T-helper 2 cell treated with Interferon-gamma antibody and Interleukin-4, amounts not matched to agents 5 μg/mL and 100 μg/mL, for 36 hours (primary cell): ENCODE measurements around the gene NFIC.

Source experiments
- DNase-seq: peaks from one replicate; pipeline ENCODE4 v3.0.0; 2021; ENCODE audit warnings: low spot score
- H3K27ac Mint-ChIP-seq: one replicate; pipeline ENCODE4 v1.8.0; 2021; ENCODE audit warnings: mild to moderate bottlenecking, mixed read lengths
- H3K27me3 Mint-ChIP-seq: one replicate; pipeline ENCODE4 v1.8.0; 2021; ENCODE audit warnings: low read depth, mixed read lengths
- H3K36me3 Mint-ChIP-seq: one replicate; pipeline ENCODE4 v1.8.0; 2021; ENCODE audit warnings: low read depth, mixed read lengths
- H3K4me1 Mint-ChIP-seq: one replicate; pipeline ENCODE4 v1.8.0; 2021; ENCODE audit warnings: low read depth, mixed read lengths
- H3K4me3 Mint-ChIP-seq: one replicate; pipeline ENCODE4 v1.8.0; 2022; ENCODE audit warnings: mild to moderate bottlenecking, moderate library complexity, mixed read lengths
- H3K9me3 Mint-ChIP-seq: one replicate; pipeline ENCODE4 v1.8.0; 2021; ENCODE audit warnings: mixed read lengths

The NFIC gene

GRCh38 chr19:3454656-3455392, 88.4 kb downstream of the NFIC start:
- Mint-ChIP-seq H3K4me3 (no peak overlapping the region), H3K9me3 (no peaks in the 10 kb centered on the region), H3K4me1 (no peaks in the 10 kb centered on the region), H3K27me3 (no peaks in the 10 kb centered on the region), H3K27ac (no peak overlapping the region), H3K36me3 (no peaks in the 10 kb centered on the region)
- no peak for DNase-seq

DNA sequence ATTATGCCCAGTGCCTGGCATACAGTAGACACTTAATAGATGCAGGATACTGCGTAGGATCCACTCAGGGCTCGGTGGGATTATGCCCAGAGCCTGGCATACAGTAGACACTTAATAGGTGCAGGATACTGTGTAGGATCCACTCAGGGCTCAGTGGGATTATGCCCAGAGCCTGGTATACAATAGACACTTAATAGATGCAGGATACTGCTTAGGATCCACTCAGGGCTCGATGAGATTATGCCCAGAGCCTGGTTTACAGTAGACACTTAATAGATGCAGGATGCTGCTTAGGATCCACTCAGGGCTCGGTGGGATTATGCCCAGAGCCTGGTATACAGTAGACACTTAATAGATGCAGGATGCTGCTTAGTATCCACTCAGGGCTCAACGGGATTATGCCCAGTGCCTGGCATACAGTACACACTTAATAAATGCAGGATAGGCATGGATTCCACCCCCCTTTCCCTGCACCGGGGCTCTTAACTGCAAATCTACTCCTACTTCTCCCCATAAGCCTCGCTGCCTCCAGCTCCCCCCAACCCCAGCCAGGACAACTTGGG, 89.1 kb downstream of the NFIC start:
- H3K4me3 Mint-ChIP-seq: no peak overlapping the region
- no peaks in the 10 kb centered on the region for H3K4me1 Mint-ChIP-seq
- DNase-seq: no peak
- no peaks in the 10 kb centered on the region for H3K9me3 Mint-ChIP-seq
- H3K36me3 Mint-ChIP-seq: no peaks in the 10 kb centered on the region
- no peak overlapping the region for H3K27ac Mint-ChIP-seq
- H3K27me3 Mint-ChIP-seq: no peaks in the 10 kb centered on the region

- H3K36me3 Mint-ChIP-seq: no peaks in the 10 kb centered on the region
Measured at GRCh38 chr19:3455960-3456601, 89.7 kb downstream of the NFIC start.

DNA sequence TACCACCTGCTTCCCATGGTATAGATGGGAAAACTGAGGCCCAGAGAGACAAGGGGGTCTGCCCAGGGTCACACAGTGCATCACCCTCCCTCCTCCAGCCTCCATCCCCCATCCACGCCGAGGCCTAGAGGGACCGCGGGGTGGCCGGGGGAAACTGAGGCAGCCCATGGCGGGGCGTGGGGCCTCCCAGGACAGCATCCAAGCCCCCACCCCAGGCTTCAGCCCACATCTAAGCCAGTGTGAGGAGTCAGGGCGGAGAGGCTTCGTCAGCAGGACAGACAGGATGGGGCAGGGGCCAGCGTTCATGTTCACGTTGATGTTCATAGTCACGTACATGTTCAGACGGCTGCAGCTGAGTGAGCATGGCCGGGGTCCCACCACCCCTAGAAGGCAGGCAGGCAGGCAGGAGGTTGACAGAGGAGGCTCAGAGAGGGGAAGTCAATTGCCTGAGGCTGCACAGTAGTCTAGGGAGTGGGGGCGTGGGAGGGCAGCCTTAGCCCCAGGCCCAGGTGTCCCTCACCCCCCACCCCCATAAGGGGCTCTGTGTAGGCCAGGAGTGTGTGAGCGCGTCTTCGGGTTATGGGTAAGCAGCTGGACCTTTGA, 90.6 kb downstream of the NFIC start:
- no peak for DNase-seq
- Mint-ChIP-seq H3K27ac (no peak overlapping the region), H3K4me3 (no peak overlapping the region), H3K36me3 (no peaks in the 10 kb centered on the region), H3K27me3 (no peaks in the 10 kb centered on the region), H3K4me1 (no peaks in the 10 kb centered on the region), H3K9me3 (no peaks in the 10 kb centered on the region)

More at GRCh38 chr19:3455960-3456601, 89.7 kb downstream of the NFIC start:
- Mint-ChIP-seq H3K27ac (no peak overlapping the region), H3K27me3 (no peaks in the 10 kb centered on the region), H3K4me1 (no peaks in the 10 kb centered on the region), H3K4me3 (no peak overlapping the region), H3K9me3 (no peaks in the 10 kb centered on the region)
- no peak for DNase-seq

DNA sequence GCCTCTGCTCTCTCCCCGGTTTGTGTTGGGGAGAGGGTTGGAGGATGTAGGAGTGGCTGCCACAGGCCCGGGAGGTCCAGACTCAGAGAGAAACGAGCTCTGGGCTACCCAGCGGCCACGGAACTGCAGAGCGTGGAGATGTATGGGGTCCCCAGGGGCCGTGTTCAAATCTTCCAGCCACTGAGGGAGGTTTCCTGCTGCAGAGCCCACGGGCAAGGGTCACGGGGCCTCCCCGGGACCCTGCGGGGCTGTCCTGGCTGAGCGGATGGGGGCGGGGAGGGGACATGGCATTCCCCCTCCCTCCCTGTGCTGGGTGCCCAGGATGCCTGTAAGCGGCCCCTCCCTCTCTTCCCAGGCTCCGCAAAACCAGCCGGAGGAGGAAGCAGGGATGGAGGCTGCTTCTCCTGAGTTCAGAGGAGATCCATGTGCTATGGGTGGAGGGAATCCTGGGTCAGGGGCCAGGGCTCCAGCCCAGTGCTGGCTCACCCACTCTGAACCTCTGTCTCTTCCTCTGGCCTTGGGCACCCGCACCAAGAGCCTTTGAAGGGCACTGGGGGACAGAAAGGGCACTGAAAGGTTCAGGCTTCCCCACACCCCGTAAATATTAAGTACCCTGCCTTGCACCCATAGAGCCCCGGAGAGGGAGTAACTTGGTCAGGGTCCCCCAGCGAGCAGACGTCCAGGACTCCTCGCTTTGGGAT, 91.3 kb downstream of the NFIC start:
- Mint-ChIP-seq H3K36me3 (no peaks in the 10 kb centered on the region), H3K4me3 (no peak overlapping the region), H3K27ac (no peak overlapping the region), H3K9me3 (no peaks in the 10 kb centered on the region), H3K4me1 (no peaks in the 10 kb centered on the region), H3K27me3 (no peaks in the 10 kb centered on the region)
- DNase-seq: no peak

DNA sequence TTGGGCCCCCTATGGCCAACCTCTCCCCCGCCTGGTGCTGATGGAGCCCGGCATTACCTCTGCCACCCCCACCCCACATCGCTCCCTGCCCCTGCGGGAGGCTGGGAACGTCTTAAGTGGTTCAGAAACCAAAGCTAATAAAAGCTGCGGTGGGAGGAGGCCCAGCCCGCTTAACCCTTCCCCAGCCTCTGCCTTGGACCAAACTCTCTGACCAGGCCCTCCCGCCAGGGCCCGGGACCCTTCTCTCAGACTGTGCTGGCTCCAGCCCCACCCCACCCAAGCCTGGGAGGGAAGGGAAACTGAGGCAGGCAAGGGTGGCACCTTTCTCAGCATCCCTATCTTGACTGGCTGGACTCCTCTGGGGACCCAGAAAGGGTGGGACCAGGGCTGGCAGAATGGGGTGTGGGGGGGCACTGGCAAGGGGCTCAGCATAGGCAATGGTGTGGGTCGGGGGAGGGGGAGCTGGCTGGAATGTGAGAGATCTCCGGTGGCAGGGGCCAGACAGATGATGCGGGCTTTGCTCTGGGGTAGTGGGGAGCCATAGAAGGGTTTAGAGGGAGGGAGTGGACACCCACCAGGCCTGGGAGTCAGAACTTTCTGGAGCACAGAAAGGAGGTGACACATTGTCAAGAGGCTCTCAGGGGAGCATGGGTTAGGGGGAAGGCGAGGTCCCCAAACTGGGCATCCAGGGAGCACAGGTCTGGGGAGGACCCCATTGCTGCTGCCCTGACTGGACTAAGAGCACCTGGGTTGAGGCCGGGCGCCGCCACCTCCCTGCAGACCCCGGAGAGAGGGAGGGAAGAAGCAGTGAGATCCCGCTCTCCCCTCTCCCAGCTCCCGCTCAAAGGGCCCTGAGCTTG, 92.1 kb downstream of the NFIC start:
- Mint-ChIP-seq H3K27ac (no peak overlapping the region), H3K4me1 (no peaks in the 10 kb centered on the region), H3K27me3 (no peaks in the 10 kb centered on the region), H3K9me3 (no peaks in the 10 kb centered on the region), H3K36me3 (no peaks in the 10 kb centered on the region), H3K4me3 (no peak overlapping the region)
- no peak for DNase-seq

- H3K27me3 Mint-ChIP-seq: no peaks in the 10 kb centered on the region
- no peak for DNase-seq
- H3K36me3 Mint-ChIP-seq: no peaks in the 10 kb centered on the region
- H3K4me3 Mint-ChIP-seq: no peak overlapping the region
- H3K9me3 Mint-ChIP-seq: no peaks in the 10 kb centered on the region
- no peak overlapping the region for H3K27ac Mint-ChIP-seq
- no peaks in the 10 kb centered on the region for H3K4me1 Mint-ChIP-seq
Measured at GRCh38 chr19:3459089-3459881, 92.9 kb downstream of the NFIC start.

DNA sequence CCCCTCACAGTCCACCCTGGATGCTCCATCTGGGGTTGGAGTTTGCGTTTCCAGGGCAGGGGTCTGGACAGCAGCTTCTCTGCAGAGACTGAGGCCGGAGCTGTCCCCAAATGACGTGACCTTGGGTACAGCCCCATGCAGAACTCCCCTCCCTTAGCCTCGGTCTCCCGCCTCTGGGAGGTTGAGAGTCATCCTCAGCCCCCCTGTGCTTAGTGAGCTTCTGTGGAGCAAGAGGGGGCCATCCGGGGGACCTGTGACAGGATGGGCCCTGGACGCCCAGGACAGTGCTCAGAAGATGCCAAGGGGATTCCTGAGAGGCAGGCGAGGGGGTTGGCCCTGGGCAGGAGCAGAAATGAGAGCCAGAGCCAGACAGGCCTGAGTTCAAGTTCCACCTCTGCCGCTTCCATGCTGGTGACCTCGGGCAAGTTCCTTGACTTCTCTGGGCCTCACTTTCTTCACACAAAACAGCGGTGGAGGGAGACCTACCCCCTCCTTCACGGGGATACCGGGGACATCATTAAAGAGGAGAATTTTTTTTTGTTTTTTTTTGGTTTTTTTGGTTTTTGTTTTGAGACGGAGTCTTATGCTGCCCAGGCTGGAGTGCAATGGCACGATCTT, 93.7 kb downstream of the NFIC start:
- Mint-ChIP-seq H3K27me3 (no peaks in the 10 kb centered on the region), H3K4me1 (no peaks in the 10 kb centered on the region), H3K36me3 (no peaks in the 10 kb centered on the region), H3K27ac (no peak overlapping the region), H3K4me3 (no peak overlapping the region), H3K9me3 (no peaks in the 10 kb centered on the region)
- no peak for DNase-seq

DNA sequence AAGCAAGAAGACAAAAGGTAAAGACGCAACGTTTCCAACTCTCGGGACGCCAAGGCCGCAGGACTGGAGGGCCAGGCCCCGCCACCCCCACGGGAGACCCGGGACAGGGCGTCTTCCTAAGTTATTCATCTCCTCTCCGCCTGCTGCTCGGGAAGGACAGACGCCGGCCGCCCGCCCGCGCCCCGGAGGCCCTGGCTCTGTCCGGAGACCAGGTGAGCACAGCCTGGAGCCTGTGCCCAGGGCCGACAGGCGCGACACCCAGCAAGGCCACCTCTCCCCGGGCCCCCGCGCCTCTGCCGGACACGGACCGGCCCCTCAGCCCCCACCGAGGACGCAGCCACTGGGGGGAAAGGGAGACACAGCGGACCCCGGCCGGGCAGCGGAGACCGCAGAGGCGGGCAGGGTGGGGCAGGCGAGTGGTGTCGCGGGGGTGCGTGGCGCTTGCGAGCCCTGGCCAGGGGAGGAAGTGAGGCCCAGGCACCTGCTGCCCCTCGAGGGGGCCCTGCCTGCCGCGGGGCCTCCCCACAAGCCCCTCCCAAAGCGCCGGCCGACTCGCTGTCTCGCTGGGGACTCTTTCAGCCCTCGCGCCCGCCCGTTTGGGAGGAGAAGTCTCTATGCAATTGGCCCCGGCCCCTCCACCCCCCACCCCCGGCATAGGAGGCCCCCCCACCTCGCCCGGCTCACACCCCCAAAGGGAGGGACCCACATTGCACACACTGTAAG, 96.8 kb downstream of the NFIC start:
- Mint-ChIP-seq H3K36me3 (no peaks in the 10 kb centered on the region), H3K4me3 (no peak overlapping the region), H3K9me3 (peaks cover 3% of the 10 kb centered on the region), H3K4me1 (no peaks in the 10 kb centered on the region), H3K27ac (no peak overlapping the region), H3K27me3 (no peaks in the 10 kb centered on the region)
- DNase-seq: no peak

GRCh38 chr19:3463714-3464586, 97.6 kb downstream of the NFIC start:
- Mint-ChIP-seq H3K9me3 (peaks cover 3% of the 10 kb centered on the region), H3K4me3 (no peak overlapping the region), H3K36me3 (no peaks in the 10 kb centered on the region), H3K27ac (no peak overlapping the region), H3K27me3 (no peaks in the 10 kb centered on the region), H3K4me1 (no peaks in the 10 kb centered on the region)
- DNase-seq: no peak

DNA sequence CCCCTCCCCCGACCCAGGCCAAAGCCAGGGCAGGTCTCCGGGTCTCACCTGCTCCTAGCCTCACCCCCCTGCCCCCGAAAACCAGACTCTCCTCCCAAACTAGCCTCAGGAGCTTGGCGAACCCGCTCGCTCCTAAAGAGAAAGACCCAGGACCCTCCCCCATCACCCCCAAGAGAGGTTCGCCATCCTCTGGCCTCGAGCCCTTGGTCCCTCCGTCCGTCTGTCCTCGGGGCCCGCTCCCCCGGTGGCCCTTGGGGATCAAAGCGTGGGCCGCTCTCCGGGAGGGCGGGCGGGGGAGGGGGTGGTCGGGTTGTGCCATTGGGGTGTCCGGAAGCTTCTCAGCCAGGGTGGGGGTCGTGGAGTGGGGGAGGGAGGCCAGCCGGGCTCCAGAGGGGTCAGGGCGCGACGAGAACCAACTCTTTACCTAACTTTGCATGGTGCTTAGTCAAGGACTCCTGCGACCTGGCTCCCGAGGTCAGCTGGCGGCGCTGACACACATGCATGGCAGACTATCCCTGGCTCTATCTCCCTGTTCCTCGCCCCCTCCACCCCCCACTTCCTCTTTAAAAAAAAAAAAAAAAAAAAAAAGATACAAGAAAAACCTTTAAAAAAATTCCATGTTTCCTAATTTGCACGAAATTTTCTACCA, 98.3 kb downstream of the NFIC start:
- H3K36me3 Mint-ChIP-seq: no peaks in the 10 kb centered on the region
- H3K4me3 Mint-ChIP-seq: no peak overlapping the region
- no peak overlapping the region for H3K27ac Mint-ChIP-seq
- H3K4me1 Mint-ChIP-seq: no peaks in the 10 kb centered on the region
- H3K9me3 Mint-ChIP-seq: peaks cover 3% of the 10 kb centered on the region
- no peaks in the 10 kb centered on the region for H3K27me3 Mint-ChIP-seq
- no peak for DNase-seq
